WI38 (cell line): ENCODE results near the gene RAB44.

Experiments
- H3K4me3 ChIP-seq: 2 replicates; pipeline ENCODE4 v1.5.1; 2011; ENCODE audit warnings: low read depth, mild to moderate bottlenecking, control low read depth, low read length
- TF ChIP-seq, protein P1 (sequence below): IDR thresholded peaks from 2 replicates; pipeline ENCODE4 v1.5.1; 2012; ENCODE audit warnings: low read depth, mild to moderate bottlenecking, control low read depth, low read length

Gene RAB44

DNA sequence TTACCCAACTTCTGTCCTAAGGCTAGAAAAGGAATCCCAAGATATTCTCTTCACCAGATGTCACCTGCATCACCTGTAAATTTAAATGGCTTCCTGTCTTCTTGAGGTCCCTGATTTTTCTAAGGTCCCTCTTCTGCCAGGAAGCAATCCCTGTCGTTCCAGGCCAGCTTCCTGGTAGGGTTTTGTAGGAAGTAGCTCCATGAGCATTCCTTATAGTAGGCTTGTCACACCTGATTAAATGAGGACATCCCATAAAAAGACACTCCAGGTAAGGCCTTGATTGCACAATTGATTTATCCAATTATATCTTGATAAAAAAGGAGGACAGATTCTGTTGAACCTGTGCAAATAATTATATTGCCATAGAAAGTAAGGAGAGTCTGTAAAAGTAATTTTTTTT lies 8.7 kb downstream of the RAB44 start:
- H3K4me3 ChIP-seq = no peak overlapping the region
- TF ChIP-seq, protein P1, sequence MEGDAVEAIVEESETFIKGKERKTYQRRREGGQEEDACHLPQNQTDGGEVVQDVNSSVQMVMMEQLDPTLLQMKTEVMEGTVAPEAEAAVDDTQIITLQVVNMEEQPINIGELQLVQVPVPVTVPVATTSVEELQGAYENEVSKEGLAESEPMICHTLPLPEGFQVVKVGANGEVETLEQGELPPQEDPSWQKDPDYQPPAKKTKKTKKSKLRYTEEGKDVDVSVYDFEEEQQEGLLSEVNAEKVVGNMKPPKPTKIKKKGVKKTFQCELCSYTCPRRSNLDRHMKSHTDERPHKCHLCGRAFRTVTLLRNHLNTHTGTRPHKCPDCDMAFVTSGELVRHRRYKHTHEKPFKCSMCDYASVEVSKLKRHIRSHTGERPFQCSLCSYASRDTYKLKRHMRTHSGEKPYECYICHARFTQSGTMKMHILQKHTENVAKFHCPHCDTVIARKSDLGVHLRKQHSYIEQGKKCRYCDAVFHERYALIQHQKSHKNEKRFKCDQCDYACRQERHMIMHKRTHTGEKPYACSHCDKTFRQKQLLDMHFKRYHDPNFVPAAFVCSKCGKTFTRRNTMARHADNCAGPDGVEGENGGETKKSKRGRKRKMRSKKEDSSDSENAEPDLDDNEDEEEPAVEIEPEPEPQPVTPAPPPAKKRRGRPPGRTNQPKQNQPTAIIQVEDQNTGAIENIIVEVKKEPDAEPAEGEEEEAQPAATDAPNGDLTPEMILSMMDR = no peak

DNA sequence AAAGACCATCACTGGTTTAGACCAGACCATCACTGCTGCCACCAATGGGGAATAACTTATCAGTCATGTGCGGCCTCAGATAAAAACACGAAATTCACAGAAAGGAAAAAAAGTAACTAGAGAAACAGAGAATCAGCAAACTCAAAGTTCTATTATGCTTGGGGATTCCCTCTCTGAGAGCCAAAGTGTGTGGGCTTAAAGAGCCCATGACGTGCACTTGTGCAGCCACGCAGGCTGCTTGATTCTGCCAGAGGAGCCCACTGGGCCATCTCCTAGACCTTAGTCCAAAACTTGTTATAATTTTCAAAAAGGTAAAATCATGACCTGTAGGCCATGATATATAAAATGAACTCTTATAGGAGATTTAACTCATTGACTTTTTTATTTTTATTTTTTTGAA lies 15.2 kb downstream of the RAB44 start:
- TF ChIP-seq, protein P1 = no peak
- H3K4me3 ChIP-seq = no peak overlapping the region

DNA sequence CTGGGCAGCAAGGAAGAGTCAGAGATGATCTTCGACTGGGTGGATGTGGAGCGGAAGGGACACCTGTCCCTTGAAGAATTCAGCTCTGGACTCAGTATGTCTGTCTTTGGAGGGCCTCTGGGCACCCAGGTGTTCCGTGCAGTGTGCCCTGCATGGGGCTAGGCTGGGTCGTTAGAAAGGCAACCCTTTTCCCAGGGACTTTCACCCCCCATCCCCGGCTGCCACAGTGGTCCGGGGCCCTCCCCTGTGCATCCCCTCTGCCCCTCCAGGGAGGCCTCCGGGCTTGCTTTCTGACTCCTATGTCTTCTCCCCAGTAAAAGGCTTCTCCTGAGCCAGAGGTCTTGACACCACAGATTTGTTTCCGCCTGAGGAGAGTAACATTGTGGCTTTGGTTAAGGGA lies 16.2 kb downstream of the RAB44 start:
- TF ChIP-seq, protein P1 = no peak
- H3K4me3 ChIP-seq = no peak overlapping the region

DNA sequence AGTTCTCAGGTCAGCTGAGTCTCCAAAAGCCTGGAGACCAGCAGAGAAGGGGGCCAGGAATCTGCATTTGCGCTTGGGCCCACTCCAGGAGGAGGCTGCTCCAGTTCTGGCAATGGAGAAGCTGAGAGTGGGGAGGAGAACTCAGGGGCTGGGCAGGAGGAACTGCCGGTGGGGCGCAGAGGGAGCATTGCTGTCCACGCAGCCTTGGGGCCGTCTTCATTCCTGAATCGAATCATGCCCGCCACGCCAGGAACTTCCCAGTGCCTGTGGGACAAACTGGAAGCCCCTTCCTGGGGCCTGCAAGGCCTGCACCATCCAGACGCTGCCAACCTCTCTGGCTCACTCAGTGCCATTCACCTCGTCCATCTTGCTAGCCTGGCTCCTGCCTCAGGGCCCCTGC lies 16.9 kb downstream of the RAB44 start:
- no peak overlapping the region for H3K4me3 ChIP-seq
- TF ChIP-seq, protein P1 = no peak

DNA sequence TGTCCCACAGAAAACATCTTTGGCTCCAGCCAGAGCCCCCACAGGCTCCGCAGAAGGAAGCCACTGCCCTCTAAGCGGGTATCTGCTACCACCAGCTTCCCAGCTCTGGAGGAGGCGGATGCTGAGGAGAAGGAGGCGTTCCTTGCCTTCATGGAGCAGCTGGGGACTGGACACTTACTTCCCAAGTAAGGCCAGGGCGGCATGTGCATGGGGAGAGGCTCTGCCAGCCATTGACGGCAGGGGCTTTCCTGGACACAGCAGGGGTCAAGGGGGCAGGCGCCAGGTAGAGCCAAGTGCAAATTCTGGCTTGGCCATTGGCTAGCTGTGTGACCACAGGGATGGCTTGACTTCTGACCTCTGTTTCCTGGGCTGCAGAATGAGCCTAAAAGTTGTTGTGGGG lies 17.8 kb downstream of the RAB44 start:
- TF ChIP-seq, protein P1 = no peak
- H3K4me3 ChIP-seq = no peak overlapping the region

DNA sequence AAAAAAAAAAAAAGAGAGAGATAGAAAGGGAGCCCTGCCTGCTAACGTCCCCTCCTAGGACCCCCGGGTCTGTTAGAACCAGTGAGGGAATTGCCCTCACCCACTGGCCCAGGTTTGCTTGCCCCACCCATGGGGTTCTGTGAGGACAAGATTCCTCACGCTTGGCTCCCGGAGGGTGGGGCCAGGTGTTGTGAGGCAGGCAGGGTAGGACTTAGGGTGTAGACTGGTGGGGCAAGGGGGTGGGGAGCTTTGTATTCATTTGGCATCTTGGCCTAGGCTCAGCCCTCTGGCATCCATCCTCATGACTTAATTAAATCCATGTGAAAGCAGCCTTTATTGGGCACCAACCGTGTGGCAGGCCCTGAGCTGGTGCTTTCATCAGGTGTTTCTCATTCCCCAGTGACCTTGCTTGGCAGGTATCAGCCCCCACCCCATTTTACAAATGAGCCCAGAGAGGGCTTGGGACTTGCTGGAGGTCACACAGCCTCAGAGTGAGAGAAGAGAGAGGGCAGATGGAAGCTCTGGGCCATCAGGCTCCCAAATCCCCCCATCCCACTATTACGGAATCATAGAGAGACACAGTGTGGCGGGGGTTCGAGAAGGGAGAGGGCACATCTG lies 19.0 kb downstream of the RAB44 start:
- TF ChIP-seq, protein P1 = no peak
- H3K4me3 ChIP-seq = no peak overlapping the region

DNA sequence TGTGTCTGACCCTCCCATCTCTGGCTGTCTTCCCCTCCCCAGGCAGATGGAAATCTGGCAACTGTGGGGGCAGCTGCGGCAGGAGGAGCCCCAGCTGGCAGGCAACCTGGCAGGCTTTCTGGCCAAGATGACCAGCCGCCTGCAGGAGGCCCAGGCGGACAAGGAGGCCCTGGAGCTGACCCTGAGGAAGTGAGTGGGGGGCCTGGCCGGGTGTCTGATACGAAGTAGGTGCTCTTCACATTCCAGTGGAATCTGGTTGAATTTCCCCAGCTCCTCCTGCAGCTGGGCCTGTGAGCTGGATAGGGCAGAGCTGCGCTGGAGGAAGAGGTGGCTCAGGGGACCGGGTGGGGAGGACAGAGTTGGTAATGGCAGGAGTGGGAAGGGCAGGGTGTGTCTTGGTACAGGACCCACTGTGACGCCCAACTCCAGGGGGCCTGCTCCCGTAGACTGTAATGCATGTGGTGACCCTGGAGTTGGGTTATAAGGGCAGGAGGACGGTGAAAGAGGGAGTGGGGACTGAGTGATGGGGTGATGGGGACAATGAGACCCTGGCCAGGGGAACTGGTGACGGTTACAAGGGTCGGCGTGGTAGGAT lies 19.7 kb downstream of the RAB44 start:
- H3K4me3 ChIP-seq = no peak overlapping the region
- TF ChIP-seq, protein P1 = no peak
